ENCODE data around the gene ASXL3.

The ASXL3 gene

GRCh38 chr18:33665187-33665586 lies 87.2 kb downstream of the ASXL3 start:
- DNase-seq, result no peak

- no peak for DNase-seq
These were observed 87.6 kb downstream of the ASXL3 start for GRCh38 chr18:33665641-33666040.

GRCh38 chr18:33666915-33667314 lies 88.9 kb downstream of the ASXL3 start:
- no peak for DNase-seq

GRCh38 chr18:33669589-33669988 lies 91.6 kb downstream of the ASXL3 start:
- DNase-seq, result no peak

- DNase-seq, result no peak
These were observed 92.0 kb downstream of the ASXL3 start for GRCh38 chr18:33670029-33670428.

GRCh38 chr18:33673689-33674088 lies 95.7 kb downstream of the ASXL3 start:
- no peak for DNase-seq

- no peak for DNase-seq
These were observed 98.6 kb downstream of the ASXL3 start for GRCh38 chr18:33676593-33676992.

GRCh38 chr18:33677891-33678290 lies 99.9 kb downstream of the ASXL3 start:
- no peak for DNase-seq

GRCh38 chr18:33682436-33682835 lies 104.4 kb downstream of the ASXL3 start:
- DNase-seq, result no peak

- no peak for DNase-seq
These were observed 116.6 kb downstream of the ASXL3 start for GRCh38 chr18:33694593-33694992.

- DNase-seq, result no peak
These were observed 118.5 kb downstream of the ASXL3 start for GRCh38 chr18:33696332-33697162.

GRCh38 chr18:33697498-33697897 lies 119.5 kb downstream of the ASXL3 start:
- no peak for DNase-seq

GRCh38 chr18:33699372-33699771 lies 121.4 kb downstream of the ASXL3 start:
- DNase-seq, result no peak

GRCh38 chr18:33700513-33700976 lies 122.5 kb downstream of the ASXL3 start:
- DNase-seq, result no peak

- no peak for DNase-seq
These were observed 124.6 kb downstream of the ASXL3 start for GRCh38 chr18:33702625-33703024.

- no peak for DNase-seq
These were observed 128.4 kb downstream of the ASXL3 start for GRCh38 chr18:33706391-33706790.

- DNase-seq, result no peak
These were observed 130.9 kb downstream of the ASXL3 start for GRCh38 chr18:33708876-33709275.

GRCh38 chr18:33710269-33710668 lies 132.2 kb downstream of the ASXL3 start:
- DNase-seq, result no peak

GRCh38 chr18:33711514-33711913 lies 133.5 kb downstream of the ASXL3 start:
- no peak for DNase-seq

- DNase-seq, result no peak
These were observed 134.7 kb downstream of the ASXL3 start for GRCh38 chr18:33712719-33713118.

GRCh38 chr18:33716061-33716683 lies 138.2 kb downstream of the ASXL3 start:
- DNase-seq, result no peak

GRCh38 chr18:33717339-33717738 lies 139.3 kb downstream of the ASXL3 start:
- DNase-seq, result no peak

GRCh38 chr18:33720133-33720532 lies 142.1 kb downstream of the ASXL3 start:
- DNase-seq, result no peak

GRCh38 chr18:33729556-33729955 lies 151.5 kb downstream of the ASXL3 start:
- no peak for DNase-seq
